ENCODE results near the gene SLC44A4. TPM values are rescaled to one million over a fixed set of nuclear protein-coding genes. Genes with fewer than 3 reads are reported as not detected.
"Not testable (repeated sequence)": the region's sequence is repeated elsewhere in the genome, so short reads cannot be mapped to it uniquely, and the experiment has no call there.

The SLC44A4 gene
- total RNA-seq, 2 donors from 2014 or later = 546 to 779 TPM

GRCh38 chr6:31821301-31822035 lies 57.3 kb downstream of the SLC44A4 start:
- intact Hi-C loops (cut with DNase I) = no loop called here
- peaks cover 7% of the 10 kb centered on the region for H3K4me1 ChIP-seq
- no peaks in the 10 kb centered on the region for H3K27me3 ChIP-seq
- TF ChIP-seq, protein P1, sequence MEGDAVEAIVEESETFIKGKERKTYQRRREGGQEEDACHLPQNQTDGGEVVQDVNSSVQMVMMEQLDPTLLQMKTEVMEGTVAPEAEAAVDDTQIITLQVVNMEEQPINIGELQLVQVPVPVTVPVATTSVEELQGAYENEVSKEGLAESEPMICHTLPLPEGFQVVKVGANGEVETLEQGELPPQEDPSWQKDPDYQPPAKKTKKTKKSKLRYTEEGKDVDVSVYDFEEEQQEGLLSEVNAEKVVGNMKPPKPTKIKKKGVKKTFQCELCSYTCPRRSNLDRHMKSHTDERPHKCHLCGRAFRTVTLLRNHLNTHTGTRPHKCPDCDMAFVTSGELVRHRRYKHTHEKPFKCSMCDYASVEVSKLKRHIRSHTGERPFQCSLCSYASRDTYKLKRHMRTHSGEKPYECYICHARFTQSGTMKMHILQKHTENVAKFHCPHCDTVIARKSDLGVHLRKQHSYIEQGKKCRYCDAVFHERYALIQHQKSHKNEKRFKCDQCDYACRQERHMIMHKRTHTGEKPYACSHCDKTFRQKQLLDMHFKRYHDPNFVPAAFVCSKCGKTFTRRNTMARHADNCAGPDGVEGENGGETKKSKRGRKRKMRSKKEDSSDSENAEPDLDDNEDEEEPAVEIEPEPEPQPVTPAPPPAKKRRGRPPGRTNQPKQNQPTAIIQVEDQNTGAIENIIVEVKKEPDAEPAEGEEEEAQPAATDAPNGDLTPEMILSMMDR (IDR thresholded peaks at IDR 0.05) = no peak
- peak overlapping the region; percentile 41 for H3K4me3 ChIP-seq
- no peaks in the 10 kb centered on the region for H3K36me3 ChIP-seq
- DNase-seq = peak; percentile 96
- peak overlapping the region; percentile 99 for H3K27ac ChIP-seq
- peak overlapping the region; percentile 86 to 99 for H3K9ac ChIP-seq (ENCODE audit: low read depth in 2 of 2, low read length in 2 of 2)
- no peaks in the 10 kb centered on the region for H3K9me3 ChIP-seq

GRCh38 chr6:31820399-31820798 lies 58.4 kb downstream of the SLC44A4 start:
- intact Hi-C loops (cut with DNase I); DNase-seq; H3K9ac ChIP-seq (ENCODE audit: low read depth in 2 of 2, low read length in 2 of 2); H3K9me3 ChIP-seq; H3K27me3 ChIP-seq; H3K4me3 ChIP-seq; H3K36me3 ChIP-seq; H3K4me1 ChIP-seq: not testable (repeated sequence)
- H3K27ac ChIP-seq = peak overlapping the region; percentile 99

- H3K36me3 ChIP-seq = no peaks in the 10 kb centered on the region
- intact Hi-C loops (cut with DNase I) = no loop called here
- H3K9ac ChIP-seq (ENCODE audit: low read depth in 2 of 2, low read length in 2 of 2) = no peak overlapping the region
- peak; percentile 46 for DNase-seq
- H3K9me3 ChIP-seq = no peaks in the 10 kb centered on the region
- TF ChIP-seq, protein P1 (IDR thresholded peaks at IDR 0.05) = no peak
- H3K4me1 ChIP-seq = peaks cover 7% of the 10 kb centered on the region
- no peak overlapping the region for H3K4me3 ChIP-seq
- no peaks in the 10 kb centered on the region for H3K27me3 ChIP-seq
- peak overlapping the region; percentile 99 for H3K27ac ChIP-seq
These were observed 58.9 kb downstream of the SLC44A4 start for GRCh38 chr6:31819871-31820299.

DNA sequence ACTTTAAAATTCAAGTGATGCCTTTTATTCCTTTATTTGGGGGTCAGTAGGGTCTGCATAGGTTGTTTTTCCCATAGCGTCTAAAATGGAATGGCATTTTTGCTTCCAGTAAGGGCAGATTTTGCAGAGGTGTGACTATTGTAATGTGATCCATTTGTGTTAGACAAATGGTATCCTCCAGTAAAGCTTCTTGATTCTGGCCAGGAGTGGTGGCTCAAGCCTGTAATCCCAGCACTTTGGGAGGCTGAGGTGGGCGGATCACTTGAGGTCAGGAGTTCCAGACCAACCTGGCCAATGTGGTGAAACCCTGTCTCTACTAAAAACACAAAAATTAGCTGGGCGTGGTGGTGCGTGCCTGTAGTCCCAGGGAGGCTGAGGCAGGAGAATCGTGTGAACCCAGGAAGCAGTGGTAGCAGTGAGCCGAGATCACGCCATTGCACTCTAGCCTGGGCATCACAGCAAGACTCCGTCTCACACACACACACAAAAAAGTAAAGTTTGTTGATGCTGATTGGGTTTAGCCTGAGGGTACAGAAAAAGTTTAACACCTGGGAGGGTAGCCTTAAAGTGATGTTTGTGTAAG lies 60.8 kb downstream of the SLC44A4 start:
- H3K4me3 ChIP-seq = peak overlapping the region; percentile 36
- H3K4me1 ChIP-seq; H3K27me3 ChIP-seq; intact Hi-C loops (cut with DNase I); H3K36me3 ChIP-seq; H3K9me3 ChIP-seq: not testable (repeated sequence)
- H3K9ac ChIP-seq (ENCODE audit: low read depth in 2 of 2, low read length in 2 of 2) = peak overlapping the region in 1 of 2 donors; percentile 58
- peak overlapping the region; percentile 80 for H3K27ac ChIP-seq
- peak; percentile 64 for DNase-seq

DNA sequence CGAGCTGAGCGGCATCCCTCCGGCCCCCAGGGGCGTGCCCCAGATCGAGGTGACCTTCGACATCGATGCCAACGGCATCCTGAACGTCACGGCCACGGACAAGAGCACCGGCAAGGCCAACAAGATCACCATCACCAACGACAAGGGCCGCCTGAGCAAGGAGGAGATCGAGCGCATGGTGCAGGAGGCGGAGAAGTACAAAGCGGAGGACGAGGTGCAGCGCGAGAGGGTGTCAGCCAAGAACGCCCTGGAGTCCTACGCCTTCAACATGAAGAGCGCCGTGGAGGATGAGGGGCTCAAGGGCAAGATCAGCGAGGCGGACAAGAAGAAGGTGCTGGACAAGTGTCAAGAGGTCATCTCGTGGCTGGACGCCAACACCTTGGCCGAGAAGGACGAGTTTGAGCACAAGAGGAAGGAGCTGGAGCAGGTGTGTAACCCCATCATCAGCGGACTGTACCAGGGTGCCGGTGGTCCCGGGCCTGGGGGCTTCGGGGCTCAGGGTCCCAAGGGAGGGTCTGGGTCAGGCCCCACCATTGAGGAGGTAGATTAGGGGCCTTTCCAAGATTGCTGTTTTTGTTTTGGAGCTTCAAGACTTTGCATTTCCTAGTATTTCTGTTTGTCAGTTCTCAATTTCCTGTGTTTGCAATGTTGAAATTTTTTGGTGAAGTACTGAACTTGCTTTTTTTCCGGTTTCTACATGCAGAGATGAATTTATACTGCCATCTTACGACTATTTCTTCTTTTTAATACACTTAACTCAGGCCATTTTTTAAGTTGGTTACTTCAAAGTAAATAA lies 61.5 kb downstream of the SLC44A4 start:
- H3K27ac ChIP-seq = peak overlapping the region; percentile 80
- DNase-seq = peak; percentile 61
- H3K4me1 ChIP-seq; intact Hi-C loops (cut with DNase I); H3K9me3 ChIP-seq; H3K36me3 ChIP-seq; H3K27me3 ChIP-seq: not testable (repeated sequence)
- peak overlapping the region; percentile 16 to 70 for H3K9ac ChIP-seq (ENCODE audit: low read depth in 2 of 2, low read length in 2 of 2)
- H3K4me3 ChIP-seq = peak overlapping the region; percentile 36

GRCh38 chr6:31815025-31815838 lies 63.6 kb downstream of the SLC44A4 start, which contains the start of the genes HSPA1A and HSPA1L:
TSS of gene HSPA1A (plus strand) at chr6:31815543. CDS start at chr6:31815757, 214 bp downstream.
TSS of gene HSPA1L (minus strand) at chr6:31815283. CDS start at chr6:31811972, 3,311 bp downstream.
- Histone ChIP-seq H3K27ac (peak within 1 kb of the TSS; percentile 100), H3K9ac (ENCODE audit: low read depth in 2 of 2, low read length in 2 of 2) (peak within 1 kb of the TSS; percentile 83 to 88), H3K27me3 (no peaks in the 10 kb centered on the region), H3K36me3 (no peaks in the 10 kb centered on the region), H3K4me3 (peak within 1 kb of the TSS; percentile 47), H3K9me3 (no peaks in the 10 kb centered on the region), H3K4me1 (peaks cover 7% of the 10 kb centered on the region)
- TF ChIP-seq, protein P1 (IDR thresholded peaks at IDR 0.05) = no peak
- peak; percentile 97 for DNase-seq
- intact Hi-C loops (cut with DNase I) = no loop called here
